Heart right ventricle (tissue), 16 donors: Measurements from ENCODE around the gene NENF. TPM values are rescaled to one million over a fixed set of nuclear protein-coding genes. Genes with fewer than 3 reads are reported as not detected.

ENCODE experiments used
- ATAC-seq, 8 donors: fragments of 200-7000 bp; cut with Tn5 transposase; one replicate each; pipeline ENCODE4 v1.9.1; 2020; ENCODE audit warnings: mild to moderate bottlenecking in 8 of 8, moderate library complexity in 8 of 8, moderate number of reproducible peaks in 1 of 8
- DNase-seq, 2 donors: peaks; one replicate each; pipeline ENCODE4 v3.0.0-alpha.2; 2020
- H3K27ac ChIP-seq, 10 donors: fragments of 200-600 bp; sonication (generic) in 2 of 10; one replicate each; pipeline versions ENCODE4 v1.5.0 to v1.8.0; 2020 to 2022; ENCODE audit warnings: mild to moderate bottlenecking in 3 of 10
- H3K27me3 ChIP-seq, 7 donors: fragments of 200-600 bp; one replicate each; pipeline ENCODE4 v1.8.0; 2021 to 2022; ENCODE audit warnings: mild to moderate bottlenecking in 2 of 7
- H3K36me3 ChIP-seq, 9 donors: fragments of 200-600 bp; sonication (generic) in 1 of 9; one replicate each; pipeline versions ENCODE4 v1.5.0 to v1.8.0; 2020 to 2022; ENCODE audit warnings: mild to moderate bottlenecking in 2 of 9
- H3K4me1 ChIP-seq, 9 donors: fragments of 200-600 bp; sonication (generic) in 1 of 9; one replicate each; pipeline versions ENCODE4 v1.5.0 to v1.8.0; 2020 to 2022; ENCODE audit warnings: mild to moderate bottlenecking in 4 of 9
- H3K4me3 ChIP-seq, 10 donors: fragments of 200-600 bp; sonication (generic) in 2 of 10; one replicate each; pipeline versions ENCODE4 v1.5.0 to v1.8.0; 2020 to 2022; ENCODE audit warnings: mild to moderate bottlenecking in 7 of 10, moderate library complexity in 2 of 10
- H3K9me3 ChIP-seq, 11 donors: fragments of 200-600 bp in 10 of 11; sonication (generic) in 2 of 11; one replicate each; pipeline versions ENCODE4 v1.5.0 to v1.8.0; 2013 to 2022; ENCODE audit warnings: mild to moderate bottlenecking in 2 of 11, control low read depth in 1 of 11, moderate library complexity in 1 of 11
- WGBS, 2 donors: extraction: QIAGEN DNeasy Blood & Tissue Kit; methylation state at CpG; one replicate each; pipeline ENCODE4 v1.1.7; 2013; ENCODE audit warnings: inconsistent platforms in 1 of 2; 5-methylcytosine and 5-hydroxymethylcytosine counted together
- intact Hi-C, 10 donors: fragments of 100-400 bp; cut with DNase I; formaldehyde crosslinking; loops; one replicate each; pipeline versions ENCODE4 v1.11.1 to v1.14.2; 2022
- polyA plus RNA-seq, 2 donors: library from polyadenylated mRNA; stranded (reverse); fragments of 200-250 nt; gene quantifications; one replicate each; pipeline ENCODE4 v1.2.3, GENCODE V29; 2013
- total RNA-seq, 10 donors: library from RNA; stranded (reverse); fragmentation: NEBNext Ultra II Directional in 3 of 10; extraction: Animal tissue kit (Norgen Biotek cat#: 25700) in 3 of 10; gene quantifications; one replicate each; pipeline versions ENCODE4 v1.2.1 to v1.2.4, GENCODE V29; 2021 to 2023
- TF ChIP-seq, protein P1 (sequence below), 9 donors: fragments of 200-600 bp; sonication (generic) in 2 of 9; IDR thresholded peaks; one replicate each; pipeline versions ENCODE4 v1.5.0 to v1.8.0; 2021 to 2022; ENCODE audit warnings: antibody characterized with exemption in 9 of 9, mild to moderate bottlenecking in 5 of 9, moderate library complexity in 1 of 9
- donor health status: Arrhythmogenic right ventricular cardiomyopathy.
- donor health status: ischemic (EF 13 %, LVEDD 7.1; RV severe dilation, severe dysfunction).
- donor health status: healthy with polysubstance abuse.
- donor health status: DM: no; HTN: yes; CAD: no.
- donor health status: DM: no; HTN: no; CAD: no.
- donor health status: ischemic (EF 25% LVEDD 6.9; RV normal size, moderate dysfunction).
- donor health status: ischemic (EF 25% LVEDD 5.7; RV mildly dilated, moderate dysfunction).
- donor health status: healthy.
- donor health status: DM: yes; HTN: yes; CAD: no.
- donor health status: Ischemic cardiomyopathy.
- donor health status: ischemic (EF 35%, LVEDD 5.7; RV mildly dilated, moderate dysfunction).
- donor health status: nonischemic (EF 11% LVEDD 7.7; RV severe dilation, severe dysfunction).
- donor health status: DM: yes; HTN: yes; CAD: no.
- donor health status: PGD.
- donor health status: ischemic (EF 29% LVEDD 5.4; RV normal size, mild dysfunction).
- donor health status: nonischemic (EF 23%, LVEDD 6.1; RV moderate dilation, normal function).

Gene NENF
- total and polyA plus RNA-seq, 12 donors = 91.8 to 241 (median 115) TPM

DNA sequence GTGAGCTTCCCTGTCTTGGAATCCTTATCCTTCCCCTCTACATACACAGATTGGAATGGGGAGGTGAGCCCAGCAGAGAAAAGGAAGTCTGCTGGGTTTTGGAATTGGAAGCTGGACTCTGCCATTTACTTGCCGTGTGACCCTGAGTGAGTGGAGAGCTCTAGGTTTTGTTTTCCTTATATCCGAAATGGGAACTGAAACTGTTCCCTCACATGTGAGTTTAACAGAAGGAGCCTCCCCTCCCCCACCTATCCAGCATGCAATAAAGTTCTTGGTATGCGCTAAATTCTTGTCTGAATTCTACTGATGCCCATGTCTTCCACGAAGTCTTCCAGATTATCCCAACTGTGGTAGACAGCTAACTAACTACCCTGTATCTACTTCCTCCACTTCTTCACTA, 58.7 kb downstream of the NENF start:
- Histone ChIP-seq H3K36me3 (no peaks in the 10 kb centered on the region), H3K4me3 (no peak overlapping the region), H3K27ac (peak overlapping the region in 1 of 10 donors; percentile 77), H3K9me3 (no peaks in the 10 kb centered on the region), H3K4me1 (peaks cover 0 to 44% (median 10%) of the 10 kb centered on the region in 9 donors), H3K27me3 (no peaks in the 10 kb centered on the region)
- TF ChIP-seq, protein P1, sequence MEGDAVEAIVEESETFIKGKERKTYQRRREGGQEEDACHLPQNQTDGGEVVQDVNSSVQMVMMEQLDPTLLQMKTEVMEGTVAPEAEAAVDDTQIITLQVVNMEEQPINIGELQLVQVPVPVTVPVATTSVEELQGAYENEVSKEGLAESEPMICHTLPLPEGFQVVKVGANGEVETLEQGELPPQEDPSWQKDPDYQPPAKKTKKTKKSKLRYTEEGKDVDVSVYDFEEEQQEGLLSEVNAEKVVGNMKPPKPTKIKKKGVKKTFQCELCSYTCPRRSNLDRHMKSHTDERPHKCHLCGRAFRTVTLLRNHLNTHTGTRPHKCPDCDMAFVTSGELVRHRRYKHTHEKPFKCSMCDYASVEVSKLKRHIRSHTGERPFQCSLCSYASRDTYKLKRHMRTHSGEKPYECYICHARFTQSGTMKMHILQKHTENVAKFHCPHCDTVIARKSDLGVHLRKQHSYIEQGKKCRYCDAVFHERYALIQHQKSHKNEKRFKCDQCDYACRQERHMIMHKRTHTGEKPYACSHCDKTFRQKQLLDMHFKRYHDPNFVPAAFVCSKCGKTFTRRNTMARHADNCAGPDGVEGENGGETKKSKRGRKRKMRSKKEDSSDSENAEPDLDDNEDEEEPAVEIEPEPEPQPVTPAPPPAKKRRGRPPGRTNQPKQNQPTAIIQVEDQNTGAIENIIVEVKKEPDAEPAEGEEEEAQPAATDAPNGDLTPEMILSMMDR (IDR thresholded peaks at IDR 0.05) = no peak
- 89 to 90% methylated on average over 4 of the region's 4 CpGs for WGBS, 2 donors
- ATAC-seq (peak in 2 of 8 donors; percentile 25 to 29), DNase-seq (no peak)
- intact Hi-C loops = no loop called here

Other genes starting within 250 kb of the NENF start
- 10 to 100 TPM; 48.6 to 86.8 (median 57.3) TPM for gene PPP2R5A, start 147.5 kb upstream of the NENF start, total RNA-seq
- gene PPP2R5A, start 147.5 kb upstream of the NENF start, polyA plus RNA-seq = 10 to 100 TPM; 44.2 to 85.7 TPM
- gene PACC1, start 18.0 kb upstream of the NENF start, total RNA-seq = 1 to 10 TPM; 1.9 to 4.6 (median 2.4) TPM
- 1 to 10 TPM; 1.8 to 5.1 TPM for gene PACC1, start 18.0 kb upstream of the NENF start, polyA plus RNA-seq
- gene ATF3, start 175.8 kb downstream of the NENF start, total RNA-seq = 100 to 1,000 TPM in 1 of 10 donors, 10 to 100 TPM in 8, 1 to 10 TPM in 1; 8.4 to 684 (median 25.9) TPM
- 10 to 100 TPM; 16.9 to 40.0 TPM for gene ATF3, start 175.8 kb downstream of the NENF start, polyA plus RNA-seq